Kasumi-1 (cell line): ENCODE results near the gene PDILT.

Source experiments
- DNase-seq, 2 experiments: peaks; one replicate each; lab custom pipeline; 2025; lab: John Stamatoyannopoulos, UW

The PDILT gene

GRCh38 chr16:20401475-20402016 lies 3.0 kb downstream of the PDILT start:
- no peak for DNase-seq

DNA sequence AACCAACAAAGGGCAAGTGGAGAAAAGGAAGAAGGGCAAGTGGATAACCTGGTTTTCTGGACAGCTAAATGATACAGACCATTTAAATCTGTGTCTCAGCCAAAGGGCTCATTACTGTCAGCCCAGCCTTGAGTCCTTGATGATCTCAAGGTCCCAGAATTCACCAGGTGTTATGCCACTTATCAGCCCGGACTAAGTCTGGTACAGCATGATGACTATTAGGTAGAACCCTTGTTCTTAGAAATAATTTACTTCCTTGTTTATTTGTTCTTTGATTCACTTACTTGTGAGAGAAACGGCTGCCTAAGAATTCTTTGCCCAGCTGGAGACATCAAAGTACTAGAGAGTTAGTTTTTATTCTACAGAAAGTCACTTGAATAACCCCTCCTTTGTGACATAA lies 3.5 kb downstream of the PDILT start:
- no peak for DNase-seq

DNA sequence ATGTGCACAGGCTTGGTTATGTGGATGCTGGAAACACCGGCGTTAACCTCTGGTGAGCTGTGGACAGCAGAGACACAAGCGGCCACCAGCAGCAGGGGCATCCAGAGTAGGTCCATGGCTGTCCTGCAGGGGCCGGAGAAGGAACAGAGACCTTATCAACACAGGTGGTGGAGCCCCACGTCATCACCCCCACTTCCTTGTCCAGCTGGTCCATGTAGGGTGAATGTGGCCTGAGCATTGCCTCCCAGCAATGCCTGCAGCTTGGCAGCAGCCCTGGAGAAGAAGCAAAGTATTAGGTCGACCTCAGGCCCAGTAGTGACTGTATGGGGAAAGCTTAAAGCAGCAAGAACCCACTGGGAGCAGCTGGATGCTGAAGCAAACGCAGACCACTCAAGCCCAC lies 5.4 kb downstream of the PDILT start:
- no peak for DNase-seq

DNA sequence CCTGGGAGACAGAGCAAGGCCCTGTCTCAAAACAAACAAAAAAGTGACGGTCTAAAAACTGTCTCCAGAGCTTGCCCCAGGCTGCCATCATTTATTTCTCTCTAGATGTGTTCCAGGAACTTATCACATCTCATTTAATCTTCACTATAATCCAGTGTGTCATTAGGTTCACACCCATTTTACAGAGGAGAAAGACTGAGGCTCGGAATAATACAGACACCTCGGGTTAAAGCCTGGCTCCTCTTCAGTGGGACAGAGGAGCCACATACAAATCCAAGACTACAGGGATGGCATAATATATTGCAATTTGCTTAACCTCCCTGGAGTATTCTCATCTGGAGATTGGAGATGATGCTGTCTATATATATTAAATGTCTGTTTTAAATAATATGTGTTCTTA lies 5.9 kb downstream of the PDILT start:
- no peak for DNase-seq

DNA sequence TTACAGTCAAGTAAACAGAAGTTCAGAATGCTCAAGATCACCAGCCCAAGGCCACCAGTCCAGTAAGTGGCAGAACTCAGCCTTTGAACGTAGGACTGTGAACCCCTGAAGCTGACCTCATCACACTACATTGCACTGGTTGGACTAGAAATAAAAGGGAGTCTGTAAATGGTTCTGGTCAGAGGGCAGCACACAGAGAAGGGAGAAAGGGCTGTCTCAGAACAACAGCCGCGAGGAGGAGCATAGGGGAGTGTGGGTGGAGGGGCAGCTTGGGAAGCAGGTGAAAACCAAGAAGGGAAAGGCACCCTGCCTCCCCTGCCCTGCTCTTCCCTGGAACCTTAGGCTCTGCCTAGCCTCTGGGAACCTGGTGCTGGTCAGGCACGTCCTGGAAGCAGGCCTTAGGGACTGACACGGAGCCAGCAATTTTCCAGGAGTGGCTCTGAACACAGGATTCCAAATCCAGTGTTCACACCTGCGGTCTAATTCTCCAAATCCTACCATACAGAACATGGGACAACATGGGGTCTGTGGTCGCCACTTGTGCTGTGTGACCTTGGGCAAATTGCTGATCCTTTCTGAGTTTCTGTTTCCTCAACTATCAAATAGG lies 7.0 kb downstream of the PDILT start:
- DNase-seq: no peak

- no peak for DNase-seq
Observed at GRCh38 chr16:20396846-20397467, 7.6 kb downstream of the PDILT start.

GRCh38 chr16:20395946-20396345 lies 8.6 kb downstream of the PDILT start:
- no peak for DNase-seq

DNA sequence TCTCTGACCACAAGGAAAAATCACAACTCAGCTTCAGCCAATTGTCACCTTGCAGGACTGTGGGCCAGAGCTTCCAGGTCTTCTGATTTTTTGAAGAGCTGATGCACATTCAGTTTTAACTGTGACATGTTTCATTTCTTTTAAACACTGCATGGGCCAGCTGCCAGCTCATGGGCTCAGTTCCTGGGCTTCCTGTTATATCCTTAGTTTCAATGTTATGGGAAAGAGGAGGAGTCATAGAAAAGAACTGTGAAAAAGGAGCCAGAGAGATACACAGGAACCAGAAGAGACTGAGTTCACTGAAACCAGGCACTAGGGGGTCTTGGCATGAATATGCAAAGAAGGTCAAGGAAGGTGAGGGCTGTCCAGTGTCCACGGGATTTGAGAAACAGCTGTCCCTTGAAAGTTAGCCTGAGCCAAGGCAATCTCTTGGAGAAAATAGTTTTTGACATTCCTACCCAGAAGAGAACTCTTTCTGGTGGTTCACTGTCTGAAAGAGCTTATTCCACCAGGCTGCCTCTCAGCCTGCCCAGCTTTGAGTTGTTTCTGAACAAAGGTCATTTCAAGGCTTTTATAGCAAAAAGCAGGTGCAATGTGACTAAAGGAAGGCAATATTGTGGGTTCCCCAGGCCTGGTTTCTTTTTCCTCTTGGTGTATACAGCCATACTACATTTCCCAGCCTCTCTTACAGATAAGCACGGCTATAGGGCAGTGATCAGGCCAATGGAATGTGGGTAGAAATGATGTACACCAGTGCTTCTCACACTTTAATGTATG lies 10.5 kb downstream of the PDILT start:
- no peak for DNase-seq

- no peak for DNase-seq
Observed at GRCh38 chr16:20391045-20391444, 13.5 kb downstream of the PDILT start.

DNA sequence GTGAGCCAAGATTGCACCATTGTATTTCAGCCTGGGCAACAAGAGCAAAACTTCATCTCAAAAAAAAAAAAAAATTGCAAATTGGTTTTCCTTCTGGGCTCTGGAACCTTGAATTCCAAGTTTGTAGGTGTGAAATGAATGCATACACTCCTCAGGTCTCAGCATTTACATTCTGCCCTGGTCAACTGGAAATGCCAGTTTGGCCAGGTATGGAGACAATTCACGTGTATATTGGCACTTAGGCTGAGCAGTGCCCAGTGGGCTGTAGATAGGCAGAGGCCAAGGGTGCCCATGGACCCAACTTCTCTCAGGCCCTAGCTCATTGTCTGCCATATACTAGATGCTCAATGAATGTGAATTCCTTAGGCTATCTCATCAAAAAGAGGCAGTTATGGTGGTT lies 15.7 kb downstream of the PDILT start:
- no peak for DNase-seq

- no peak for DNase-seq
Observed at GRCh38 chr16:20387978-20388377, 16.6 kb downstream of the PDILT start.

DNA sequence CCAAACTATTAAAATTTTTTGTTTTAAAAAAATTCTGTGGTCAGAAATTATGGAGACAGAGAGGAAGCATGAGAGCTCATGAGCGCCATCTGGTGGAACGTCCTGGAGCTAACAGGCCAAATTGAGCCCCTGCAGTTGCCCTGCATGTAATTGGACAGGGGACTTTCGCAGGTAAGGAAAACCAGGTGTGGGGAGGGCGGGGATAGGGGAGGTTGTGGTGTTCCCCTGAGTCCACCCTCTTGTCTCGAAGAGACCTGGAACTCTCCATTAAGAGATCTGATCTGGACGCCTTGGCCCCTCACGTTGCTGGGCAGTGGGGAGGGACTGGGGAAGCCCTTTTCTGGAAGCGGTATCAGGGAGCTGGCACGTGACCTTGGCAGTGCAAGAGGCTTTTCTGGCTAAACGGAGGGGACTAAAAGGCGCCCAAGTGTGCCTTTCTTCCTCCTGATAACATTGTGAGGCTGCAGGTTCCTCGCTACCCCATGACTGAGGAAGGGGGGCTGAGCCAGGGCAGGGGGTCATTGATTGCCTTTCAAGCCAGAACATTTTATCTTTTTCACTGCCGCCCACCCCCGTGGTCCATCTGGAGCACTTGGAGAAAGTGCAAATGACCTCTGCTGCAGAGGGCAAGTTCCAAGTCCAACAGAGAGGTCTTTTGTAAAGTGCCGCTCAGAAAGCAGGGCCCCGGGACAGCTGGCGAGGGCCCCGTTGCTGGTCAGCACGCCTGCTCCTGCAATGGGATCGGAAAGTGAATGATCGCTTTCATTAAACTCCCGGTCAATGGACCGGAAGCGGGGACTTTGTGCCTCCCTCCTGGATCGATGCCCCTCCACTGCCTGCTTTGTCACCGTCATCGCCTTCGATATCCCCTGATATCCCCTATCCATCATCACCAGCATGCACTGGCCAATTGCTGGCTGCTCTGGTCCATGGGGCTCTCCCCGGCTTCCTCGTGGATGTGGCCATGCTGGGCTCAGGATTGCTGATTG lies 18.4 kb downstream of the PDILT start:
- DNase-seq: peak; percentile 1 to 9

GRCh38 chr16:20383106-20384029 lies 21.2 kb downstream of the PDILT start:
- peak; percentile 22 to 48 for DNase-seq

- DNase-seq: no peak
Observed at GRCh38 chr16:20382202-20382948, 22.2 kb downstream of the PDILT start.

DNA sequence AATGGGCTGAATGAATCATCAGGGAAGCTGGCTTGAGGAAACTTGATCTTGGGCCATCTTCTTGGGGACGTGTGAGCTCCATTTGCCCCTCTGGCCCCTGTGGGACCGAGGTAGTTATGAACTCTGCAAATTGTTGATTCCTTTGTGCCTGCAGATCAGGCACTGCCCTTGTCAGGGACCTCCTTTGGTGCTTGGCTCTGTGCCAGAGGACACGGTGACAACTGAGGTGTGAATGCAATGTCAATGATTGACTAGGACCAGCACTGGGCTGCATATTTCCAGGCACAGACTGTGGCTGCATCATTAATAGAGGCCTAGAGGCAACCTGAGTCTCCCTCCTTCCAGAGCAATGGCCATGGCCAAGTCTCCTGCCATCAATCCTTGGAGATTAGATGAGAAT lies 23.8 kb downstream of the PDILT start:
- DNase-seq: no peak

DNA sequence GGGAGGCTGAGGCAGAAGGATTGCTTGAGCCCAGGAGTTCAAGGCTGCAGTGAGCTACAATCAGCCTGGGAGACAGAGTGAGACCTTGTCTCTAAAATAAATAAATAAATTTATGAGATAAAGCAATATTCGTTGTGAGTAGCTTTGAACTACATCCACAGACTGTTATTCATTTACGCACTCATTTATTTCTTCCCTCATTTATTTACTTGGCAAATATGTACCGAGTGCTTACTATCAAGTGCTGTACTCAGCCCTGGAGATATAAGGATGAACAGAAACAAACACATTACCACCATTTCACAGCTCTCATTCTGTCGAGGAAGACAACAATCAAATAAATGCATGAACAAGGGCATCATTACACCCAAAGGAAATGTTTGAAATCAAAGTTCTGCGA lies 27.4 kb downstream of the PDILT start:
- no peak for DNase-seq

DNA sequence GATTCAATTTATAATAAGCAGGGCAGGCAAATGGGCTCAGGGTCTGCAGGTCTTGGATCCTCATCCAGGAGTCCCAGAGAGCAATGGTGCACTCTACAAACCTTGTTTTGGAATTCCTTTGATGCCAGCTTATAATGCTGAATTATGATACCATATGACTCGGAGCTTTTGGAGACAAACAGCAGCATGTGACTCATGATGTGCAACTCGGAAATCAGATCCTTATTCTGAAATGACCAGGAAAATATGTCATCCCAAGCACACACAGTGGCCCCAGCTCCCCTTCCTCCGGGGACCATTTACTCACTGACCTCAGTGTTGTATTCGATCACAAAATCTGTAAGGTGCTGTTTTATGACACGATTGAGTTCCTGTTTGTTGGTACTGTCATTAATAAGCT lies 31.8 kb downstream of the PDILT start:
- no peak for DNase-seq

GRCh38 chr16:20369452-20370054 lies 35.0 kb downstream of the PDILT start:
- no peak for DNase-seq

GRCh38 chr16:20364051-20364450 lies 40.5 kb downstream of the PDILT start:
- DNase-seq: no peak

GRCh38 chr16:20363191-20363590 lies 41.3 kb downstream of the PDILT start:
- no peak for DNase-seq
